Measurements from ENCODE around the gene JAK2.

The JAK2 gene

DNA sequence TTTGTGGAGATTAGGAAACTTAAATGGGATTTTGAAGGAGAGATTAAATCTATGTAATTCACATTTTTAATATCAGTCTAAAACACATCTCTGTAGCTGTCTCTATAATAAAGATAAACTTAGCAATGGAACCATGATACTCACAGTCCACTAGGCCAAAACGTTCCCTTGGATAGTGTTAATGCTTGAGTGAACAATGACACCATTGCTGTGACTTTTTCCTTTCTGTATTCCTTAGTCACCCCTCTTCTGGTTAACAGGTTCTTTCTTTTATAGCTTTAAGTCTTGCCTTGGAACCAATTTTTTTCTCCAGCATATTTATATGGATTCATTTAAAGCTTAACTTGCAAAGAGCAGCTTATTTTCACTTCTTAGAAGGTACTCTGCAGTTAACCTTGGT, 137.0 kb downstream of the JAK2 start:
- no peak overlapping the region for H3K27ac ChIP-seq
- TF ChIP-seq CTCF (conservative IDR thresholded peaks at IDR 0.05), result no peak

- TF ChIP-seq CTCF (conservative IDR thresholded peaks at IDR 0.05), result no peak
- H3K27ac ChIP-seq, result no peak overlapping the region
Observed at GRCh38 chr9:5122516-5122915, 137.4 kb downstream of the JAK2 start.

DNA sequence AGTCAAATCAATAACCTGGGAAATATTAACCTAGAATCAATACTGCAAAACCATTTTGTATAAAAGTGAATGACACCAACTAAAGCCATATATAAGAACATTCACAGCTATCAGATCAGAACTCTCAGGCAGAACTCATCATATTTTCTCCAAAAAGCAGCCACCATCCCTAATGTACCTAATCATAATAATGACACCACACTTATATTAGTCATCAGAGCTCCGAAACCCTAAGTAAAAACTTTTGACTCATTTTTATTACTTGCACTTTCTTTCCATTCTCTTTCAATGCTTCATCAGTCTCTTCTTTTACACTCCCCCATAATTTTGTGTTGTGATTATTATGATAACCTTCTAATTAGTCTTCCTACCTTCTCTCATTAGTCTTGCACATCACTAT, 155.1 kb downstream of the JAK2 start:
- no peak overlapping the region for H3K27ac ChIP-seq
- no peak for TF ChIP-seq CTCF (conservative IDR thresholded peaks at IDR 0.05)

DNA sequence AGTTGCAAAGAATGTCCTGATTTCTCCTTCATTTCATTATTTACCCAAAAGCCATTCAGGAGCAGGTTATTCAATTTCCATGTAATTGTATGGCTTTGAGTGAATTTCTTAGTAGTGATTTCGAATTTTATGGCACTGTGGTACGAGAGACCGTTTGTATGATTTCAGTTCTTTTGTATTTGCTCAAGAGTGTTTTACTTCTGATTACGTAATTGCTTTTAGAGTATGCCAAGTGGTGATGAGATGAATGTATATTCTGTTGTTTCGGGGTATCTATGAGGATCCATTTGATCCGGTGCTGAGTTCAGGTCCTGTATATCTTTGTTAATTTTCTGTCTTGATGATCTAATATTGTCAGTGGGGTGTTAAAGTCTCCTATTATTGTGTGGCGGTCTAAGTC, 159.1 kb downstream of the JAK2 start:
- no peak overlapping the region for H3K27ac ChIP-seq
- TF ChIP-seq CTCF (conservative IDR thresholded peaks at IDR 0.05), result no peak

DNA sequence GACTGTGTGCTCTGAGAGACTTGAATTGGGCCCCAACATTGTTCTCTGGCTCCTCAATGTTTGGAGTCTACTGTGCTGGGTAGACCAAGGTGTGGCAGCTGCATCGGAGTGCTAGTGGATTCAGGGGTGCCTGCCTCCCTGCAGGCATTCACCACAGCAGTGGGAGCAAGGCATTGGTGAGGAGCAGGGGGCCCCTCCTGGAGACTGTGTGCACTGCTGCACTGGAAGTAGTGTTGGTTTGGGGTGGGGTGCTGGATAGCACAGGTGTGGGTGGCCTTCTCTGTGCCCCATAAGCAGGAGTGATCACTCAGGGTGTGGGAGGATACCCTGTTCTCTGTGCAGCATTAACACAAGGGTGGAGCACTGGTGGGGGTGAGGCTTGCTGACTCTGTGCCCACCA, 161.2 kb downstream of the JAK2 start:
- no peak for TF ChIP-seq CTCF (conservative IDR thresholded peaks at IDR 0.05)
- H3K27ac ChIP-seq, result no peak overlapping the region
